B cell (primary cell): ENCODE data around the gene ZNF143. TPM values are rescaled to one million over a fixed set of nuclear protein-coding genes. Genes with fewer than 3 reads are reported as not detected.

ENCODE experiments used
- ATAC-seq: fragments of 200-7000 bp; cut with Tn5 transposase; one replicate; pipeline ENCODE4 v1.10.0; 2021; ENCODE audit warnings: low read depth, mild to moderate bottlenecking, moderate number of reproducible peaks, moderate library complexity
- CTCF ChIA-PET: fragments of 350-600 bp; sonication (Branson Sonifier 250); formaldehyde crosslinking; loops from one replicate; lab custom pipeline; 2021; ENCODE audit warnings: antibody characterized with exemption, inconsistent platforms; lab: Charles Lee
- POLR2A ChIA-PET: fragments of 350-600 bp; sonication (Branson Sonifier 250); formaldehyde crosslinking; loops from one replicate; lab custom pipeline; 2021; ENCODE audit warnings: antibody characterized with exemption; lab: Charles Lee
- DNase-seq: peaks from one replicate; pipeline ENCODE4 v3.0.0; 2013
- H2AFZ ChIP-seq: 2 replicates; pipeline ENCODE4 v1.6.1; 2012; ENCODE audit warnings: mild to moderate bottlenecking, low read depth, low read length; ENCODE audit not compliant: insufficient read depth, poor library complexity, severe bottlenecking
- H3K27ac ChIP-seq, 2 donors: 1 replicate in 1 of 2; 2 replicates in 1 of 2; pipeline ENCODE4 v1.5.1; 2012 to 2013; ENCODE audit warnings: low read length in 2 of 2, mild to moderate bottlenecking in 2 of 2, moderate library complexity in 1 of 2
- H3K27me3 ChIP-seq, 4 experiments: fragments of 200-600 bp in 1 of 4; sonication (generic) in 1 of 4; replicated peaks in 1 of 4; 1 replicate in 2 of 4; 2 replicates in 2 of 4; pipeline versions ENCODE4 v1.6.1 to v1.7.0; 2013 to 2016; ENCODE audit warnings: low read length in 3 of 4, mild to moderate bottlenecking in 2 of 4, mixed read lengths in 1 of 4, moderate library complexity in 1 of 4; ENCODE audit not compliant: insufficient read depth in 4 of 4, control insufficient read depth in 3 of 4; ENCODE audit errors: control extremely low read depth in 1 of 4
- H3K36me3 ChIP-seq, 2 experiments: replicated peaks in 1 of 2; 1 replicate in 1 of 2; 2 replicates in 1 of 2; pipeline versions ENCODE4 v1.6.1 to v1.7.1; 2013; ENCODE audit warnings: low read length in 1 of 2; ENCODE audit not compliant: insufficient read depth in 2 of 2, control insufficient read depth in 1 of 2; ENCODE audit errors: control extremely low read depth in 1 of 2, extremely low read depth in 1 of 2
- H3K4me1 ChIP-seq, 2 donors: fragments of 200-600 bp in 1 of 2; sonication (generic) in 1 of 2; 1 replicate in 1 of 2; 2 replicates in 1 of 2; pipeline versions ENCODE4 v1.5.1 to v1.6.1; 2013 to 2017; ENCODE audit warnings: low read length in 2 of 2; ENCODE audit not compliant: control insufficient read depth in 2 of 2, insufficient read depth in 2 of 2
- H3K4me2 ChIP-seq: replicated peaks from 2 replicates; pipeline ENCODE3; 2012; ENCODE audit warnings: mild to moderate bottlenecking, low read depth, low read length; ENCODE audit not compliant: poor library complexity, severe bottlenecking
- H3K4me3 ChIP-seq, 5 experiments: fragments of 200-600 bp in 1 of 5; sonication (generic) in 1 of 5; 1 replicate in 3 of 5; 2 replicates in 2 of 5; pipeline versions ENCODE4 v1.5.1 to v1.7.0; 2011 to 2016; ENCODE audit warnings: low read length in 4 of 5, mild to moderate bottlenecking in 4 of 5, low read depth in 2 of 5, control low read depth in 1 of 5, moderate library complexity in 1 of 5; ENCODE audit not compliant: insufficient read depth in 1 of 5; ENCODE audit errors: control extremely low read depth in 1 of 5, extremely low read depth in 1 of 5
- H3K79me2 ChIP-seq: fragments of 200-600 bp; sonication (generic); one replicate; pipeline ENCODE4 v1.6.0; 2016; ENCODE audit warnings: low read length; ENCODE audit not compliant: control insufficient read depth, insufficient read depth
- H3K9ac ChIP-seq: fragments of 200-600 bp; sonication (generic); 2 replicates; pipeline ENCODE4 v1.6.1; 2017; ENCODE audit warnings: mild to moderate bottlenecking, low read length, moderate library complexity
- H3K9me3 ChIP-seq, 3 donors: one replicate each; pipeline versions ENCODE4 v1.6.1 to v1.7.1; 2013; ENCODE audit warnings: low read length in 2 of 3; ENCODE audit not compliant: control insufficient read depth in 2 of 3, insufficient read depth in 1 of 3; ENCODE audit errors: control extremely low read depth in 1 of 3
- H4K20me1 ChIP-seq: 2 replicates; pipeline ENCODE4 v1.6.0; 2012; ENCODE audit warnings: mild to moderate bottlenecking, low read length; ENCODE audit not compliant: insufficient read depth, control insufficient read depth, poor library complexity, severe bottlenecking
- H3K27ac Mint-ChIP-seq: one replicate; pipeline ENCODE4 v1.8.0; 2021; ENCODE audit warnings: mixed read lengths
- H3K27me3 Mint-ChIP-seq: one replicate; pipeline ENCODE4 v1.8.0; 2021; ENCODE audit warnings: mixed read lengths
- H3K4me1 Mint-ChIP-seq: one replicate; pipeline ENCODE4 v1.8.0; 2021; ENCODE audit warnings: mixed read lengths
- H3K4me3 Mint-ChIP-seq: one replicate; pipeline ENCODE4 v1.8.0; 2021; ENCODE audit warnings: mixed read lengths
- H3K9me3 Mint-ChIP-seq: one replicate; pipeline ENCODE4 v1.8.0; 2022; ENCODE audit warnings: mixed read lengths; ENCODE audit not compliant: insufficient read depth
- CTCF ChIP-seq: fragments of 200-600 bp; IDR thresholded peaks from one replicate; pipeline ENCODE4 v1.8.0; 2022; ENCODE audit warnings: antibody characterized with exemption, mild to moderate bottlenecking
- EZH2 ChIP-seq: IDR thresholded peaks from 2 replicates; pipeline ENCODE4 v1.6.1; 2012; ENCODE audit warnings: borderline replicate concordance, low read depth, mild to moderate bottlenecking, moderate library complexity, low read length; ENCODE audit not compliant: insufficient read depth, poor library complexity, severe bottlenecking
- WGBS: methylation state at CpG from one replicate; pipeline ENCODE4 v1.1.5; 2013; ENCODE audit warnings: missing lambda C conversion rate; ENCODE audit not compliant: insufficient coverage; 5-methylcytosine and 5-hydroxymethylcytosine counted together
- intact Hi-C: fragments of 100-400 bp; cut with micrococcal nuclease; formaldehyde crosslinking; loops from one replicate; pipeline ENCODE4 v1.10.0; 2022
- polyA plus RNA-seq: library from polyadenylated mRNA; depleted of rRNA; stranded (reverse); fragments of >200 nt; gene quantifications from 2 replicates; pipeline ENCODE4 v1.2.3, GENCODE V29; 2012
- total RNA-seq, 2 donors: library from RNA; stranded (reverse); fragments of 120-200 nt in 1 of 2; gene quantifications; 1 replicate in 1 of 2; 2 replicates in 1 of 2; pipeline versions ENCODE4 v1.2.3 to v1.2.4, GENCODE V29; 2013 to 2022

Gene ZNF143
- total and polyA plus RNA-seq, 2 donors (not counting 1 experiment from before 2014, with no cell fraction given), result 35.7 to 54.9 TPM

- Histone ChIP-seq H3K27ac (no peak overlapping the region), H3K79me2 (peaks cover 3% of the 10 kb centered on the region), H2AFZ (no peak overlapping the region), H3K27me3 (no peaks in the 10 kb centered on the region), H3K9ac (no peak overlapping the region), H3K4me3 (no peak overlapping the region), H3K4me1 (no peaks in the 10 kb centered on the region), H3K9me3 (no peaks in the 10 kb centered on the region), H4K20me1 (no peaks in the 10 kb centered on the region), H3K36me3 (peaks cover 20 to 80% of the 10 kb centered on the region in 2 experiments), H3K4me2 (no peak overlapping the region)
- Mint-ChIP-seq H3K27me3 (no peaks in the 10 kb centered on the region), H3K4me1 (no peaks in the 10 kb centered on the region), H3K27ac (no peak overlapping the region), H3K9me3 (no peaks in the 10 kb centered on the region), H3K4me3 (no peak overlapping the region)
- no peak for ATAC-seq
- DNase-seq, result no peak
- POLR2A ChIA-PET, result no interaction called here
- intact Hi-C loops, result no loop called here
- TF ChIP-seq CTCF, result no peak
- TF ChIP-seq EZH2, result no peak
- CTCF ChIA-PET, result interaction anchor here (3.7 kb wide), 1 partner anchor 11 kb away, joined by 35 read pairs; no protein-coding TSS in a partner anchor
- 100% methylated on average over 2 of the region's 6 CpGs for WGBS
These were observed 35.1 kb downstream of the ZNF143 start for GRCh38 chr11:9495803-9496514.

GRCh38 chr11:9498457-9499078 is 37.8 kb downstream of the ZNF143 start:
- H2AFZ ChIP-seq, result no peak overlapping the region
- intact Hi-C loops, result no loop called here
- no peaks in the 10 kb centered on the region for H3K9me3 ChIP-seq
- no CpG with 5 or more reads among the region's 4 CpGs for WGBS
- no peak overlapping the region for H3K9ac ChIP-seq
- no peak overlapping the region for H3K4me3 ChIP-seq
- no peak overlapping the region for H3K4me2 ChIP-seq
- H3K4me1 Mint-ChIP-seq, result no peaks in the 10 kb centered on the region
- no peak overlapping the region for H3K27ac Mint-ChIP-seq
- CTCF ChIA-PET, result interaction anchor here (0.8 to 3.7 kb wide), 4 partner anchors 8 to 482 kb away, joined by 3 to 35 read pairs (median 4); no protein-coding TSS in a partner anchor
- ATAC-seq, result no peak
- H3K27ac ChIP-seq, result no peak overlapping the region
- no peak for DNase-seq
- no peak for TF ChIP-seq CTCF
- TF ChIP-seq EZH2, result no peak
- H3K4me1 ChIP-seq, result no peaks in the 10 kb centered on the region
- POLR2A ChIA-PET, result no interaction called here
- H3K27me3 Mint-ChIP-seq, result no peaks in the 10 kb centered on the region
- no peaks in the 10 kb centered on the region for H3K79me2 ChIP-seq
- no peaks in the 10 kb centered on the region for H4K20me1 ChIP-seq
- no peaks in the 10 kb centered on the region for H3K27me3 ChIP-seq
- H3K36me3 ChIP-seq, result peaks cover 29 to 77% of the 10 kb centered on the region in 2 experiments
- H3K4me3 Mint-ChIP-seq, result no peak overlapping the region
- H3K9me3 Mint-ChIP-seq, result no peaks in the 10 kb centered on the region
